ENCODE data around the gene MYPOP.

Gene MYPOP

GRCh38 chr19:45887200-45887710, 15.2 kb downstream of the MYPOP start:
- FAIRE-seq (no peak), DNase-seq (ENCODE audit: insufficient read length, low spot score) (no peak)
- no peak for TF ChIP-seq CTCF (IDR thresholded peaks at IDR 0.05; ENCODE audit: insufficient read depth, missing control alignments)

DNA sequence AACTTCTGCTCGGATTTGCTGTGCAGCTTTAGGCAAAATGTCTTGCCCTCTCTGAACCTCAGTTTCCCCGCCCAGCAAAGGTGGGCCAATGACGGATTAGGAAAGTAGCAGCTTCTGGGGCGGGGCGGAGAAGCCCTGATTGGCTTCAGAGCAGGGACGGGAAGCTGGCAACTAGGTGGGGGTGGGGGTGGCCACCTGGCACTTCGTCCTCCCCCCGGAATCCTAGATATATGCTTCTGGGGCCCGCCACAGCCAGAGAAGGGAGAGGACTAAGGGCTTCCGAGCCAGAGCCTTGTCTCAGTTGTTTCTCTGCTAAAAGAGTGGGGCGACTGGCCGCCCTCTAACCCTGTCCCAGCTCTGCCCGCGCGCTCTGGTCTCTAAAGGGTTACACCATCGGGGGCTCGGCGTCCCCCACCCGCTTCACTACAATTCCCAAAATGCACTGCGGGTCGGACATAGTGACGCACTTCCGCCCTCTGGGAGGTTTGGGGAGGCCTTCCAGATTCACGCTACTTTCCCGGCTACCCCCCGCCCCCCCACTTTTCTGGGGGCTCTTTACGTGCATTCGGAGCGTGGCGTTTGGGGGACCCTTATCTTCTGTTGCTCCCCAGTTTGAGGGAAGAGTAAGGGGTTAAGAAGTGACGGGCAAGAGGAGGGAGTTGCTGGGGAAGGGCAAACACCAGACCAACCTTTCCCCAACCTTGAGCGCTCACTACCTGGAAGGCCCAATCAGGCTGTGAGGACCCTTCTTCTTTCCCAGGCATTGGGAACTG, 15.8 kb downstream of the MYPOP start:
- DNase-seq (ENCODE audit: insufficient read length, low spot score): peak; percentile 67
- no peak for TF ChIP-seq CTCF (IDR thresholded peaks at IDR 0.05; ENCODE audit: insufficient read depth, missing control alignments)
- FAIRE-seq: no peak

GRCh38 chr19:45885556-45886426, 16.6 kb downstream of the MYPOP start, which contains the start of gene IRF2BP1:
Gene IRF2BP1 (minus strand): TSS chr19:45886141. CDS start chr19:45885774, 367 bp downstream.
- FAIRE-seq: no peak
- peak; percentile 75 for DNase-seq (ENCODE audit: insufficient read length, low spot score)
- TF ChIP-seq CTCF (IDR thresholded peaks at IDR 0.05; ENCODE audit: insufficient read depth, missing control alignments): no peak

DNA sequence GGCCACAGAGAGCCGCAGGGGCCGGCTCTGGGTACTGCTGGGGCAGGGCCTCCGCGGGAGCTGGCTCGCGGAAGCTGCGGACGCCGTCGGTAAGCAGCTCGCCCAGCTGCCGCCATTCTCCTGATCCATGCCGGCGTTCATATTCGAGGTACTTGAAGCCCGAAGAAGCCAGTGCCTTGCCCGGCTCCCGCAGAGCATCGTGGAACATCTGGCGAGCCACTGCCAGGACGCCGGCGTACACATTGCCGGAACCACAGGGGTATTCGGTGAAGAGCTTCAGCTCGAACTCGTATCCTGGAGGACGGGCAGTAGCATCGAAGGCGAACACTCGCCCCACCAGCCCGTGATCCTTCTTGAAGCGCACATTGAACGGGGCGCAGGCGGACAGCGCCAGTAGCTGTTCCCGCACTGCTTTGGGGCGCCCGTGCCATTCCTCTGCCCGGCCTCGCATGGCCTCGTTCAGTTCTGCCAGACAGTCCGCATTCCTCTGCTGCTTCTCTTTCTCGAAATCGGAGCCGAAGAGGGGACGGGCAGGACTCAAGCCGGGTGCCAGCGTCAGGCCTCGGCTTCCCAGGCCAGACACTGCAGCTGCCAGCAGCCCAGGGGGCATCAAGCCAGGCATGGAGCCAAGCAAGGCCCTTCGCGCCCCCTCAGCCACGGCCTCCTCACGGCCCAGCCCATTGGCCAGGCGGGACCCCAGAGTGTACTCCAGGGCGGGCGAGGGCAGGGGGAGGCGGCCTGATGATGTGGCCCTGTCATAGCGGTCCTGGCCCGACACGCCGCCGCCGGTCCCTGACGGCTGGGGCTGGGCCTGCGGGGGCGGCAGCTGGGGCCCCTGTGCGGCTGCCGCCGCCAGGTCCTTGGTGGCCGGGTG, 17.5 kb downstream of the MYPOP start:
- TF ChIP-seq CTCF (IDR thresholded peaks at IDR 0.05; ENCODE audit: insufficient read depth, missing control alignments): no peak
- DNase-seq (ENCODE audit: insufficient read length, low spot score) (no peak), FAIRE-seq (no peak)

- TF ChIP-seq CTCF (IDR thresholded peaks at IDR 0.05; ENCODE audit: insufficient read depth, missing control alignments): no peak
- no peak for DNase-seq (ENCODE audit: insufficient read length, low spot score)
- FAIRE-seq: no peak
These were observed 18.3 kb downstream of the MYPOP start for GRCh38 chr19:45883881-45884681.

DNA sequence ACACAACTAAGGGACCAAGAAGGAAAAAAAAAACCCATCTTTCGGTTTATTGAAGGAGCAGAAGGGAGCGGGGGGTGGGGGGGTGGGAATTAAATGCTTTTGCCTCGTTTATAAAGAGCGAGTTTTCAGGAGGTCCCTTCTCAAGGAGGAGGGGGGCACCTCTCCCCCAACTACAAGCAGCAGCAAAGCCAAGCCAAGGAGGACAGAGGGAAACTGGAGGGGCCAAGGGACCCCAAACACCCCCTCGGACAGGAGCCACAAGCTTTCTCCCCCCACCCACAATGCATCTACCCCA, 18.9 kb downstream of the MYPOP start:
- FAIRE-seq: no peak
- TF ChIP-seq CTCF (IDR thresholded peaks at IDR 0.05; ENCODE audit: insufficient read depth, missing control alignments): no peak
- DNase-seq (ENCODE audit: insufficient read length, low spot score): no peak

Measured in D721Med (cell line).